ENCODE measurements around the gene BUB1.
"Not testable (repeated sequence)": the region's sequence is repeated elsewhere in the genome, so short reads cannot be mapped to it uniquely, and the experiment has no call there.

BUB1 gene

GRCh38 chr2:110589677-110590330 is 88.1 kb downstream of the BUB1 start:
- DNase-seq, result not testable (repeated sequence)

- not testable (repeated sequence) for DNase-seq
Observed at GRCh38 chr2:110588520-110588919, 89.3 kb downstream of the BUB1 start.
